ENCODE data around the gene CFAP97D2. TPM values are rescaled to one million over a fixed set of nuclear protein-coding genes. Genes with fewer than 3 reads are reported as not detected.

The CFAP97D2 gene
- total and polyA plus RNA-seq, 2 donors (not counting 3 experiments of a cell fraction or from before 2014, with no cell fraction given) = not detected

- H3K4me1 ChIP-seq (ENCODE audit: control insufficient read depth, extremely low read depth, insufficient read depth, low read length) = no peaks in the 10 kb centered on the region
- no peak for TF ChIP-seq POLR2AphosphoS5 (IDR thresholded peaks at IDR 0.05; ENCODE audit: insufficient read depth, low read depth, low read length)
- H3K27me3 ChIP-seq (ENCODE audit: control insufficient read depth in 2 of 2, insufficient read depth in 2 of 2, low read length in 2 of 2) = peaks cover 0 to 3% of the 10 kb centered on the region in 2 experiments
- no peak for DNase-seq (ENCODE audit: low read depth, low spot score)
- dilution Hi-C loops (cut with MboI; ENCODE audit: extremely low pct_ligation_motif_present, low sequenced_read_pairs) = no loop called here
- H3K9me3 ChIP-seq (replicated peaks; ENCODE audit: control insufficient read depth, insufficient read depth, low read length) = no peaks in the 10 kb centered on the region
- H3K9ac ChIP-seq (replicated peaks; ENCODE audit: extremely low read depth, insufficient read depth, low read length) = no peak overlapping the region
- H3K27ac ChIP-seq (ENCODE audit: insufficient read depth, low read depth, low read length) = no peak overlapping the region
- no peaks in the 10 kb centered on the region for H3K9me1 ChIP-seq (replicated peaks; ENCODE audit: control insufficient read depth, extremely low read depth, insufficient read depth, low read length)
- no TSS peak for BruUV-seq (replicated peaks)
- FAIRE-seq = no peak
- ChIA-PET CTCF (interaction anchor here (1.0 to 1.4 kb wide), 2 partner anchors 66 to 80 kb away, joined by 4 to 6 read pairs; no protein-coding TSS in a partner anchor), POLR2A (no interaction called here)
- no peaks in the 10 kb centered on the region for H4K20me1 ChIP-seq (replicated peaks; ENCODE audit: control insufficient read depth, extremely low read depth, insufficient read depth, low read length)
- H2AFZ ChIP-seq (ENCODE audit: low read depth, low read length) = no peak overlapping the region
- H3K4me3 ChIP-seq (replicated peaks in 1 of 3; ENCODE audit: insufficient read depth in 1 of 3, low read depth in 1 of 3, low read length in 3 of 3) = no peak overlapping the region
- no peaks in the 10 kb centered on the region for H3K79me2 ChIP-seq (ENCODE audit: control insufficient read depth, insufficient read depth, low read length)
- intact Hi-C loops (cut with micrococcal nuclease) = no loop called here
- H3K4me2 ChIP-seq (ENCODE audit: insufficient read depth, low read length) = no peak overlapping the region
- H3K36me3 ChIP-seq (ENCODE audit: control insufficient read depth in 2 of 2, extremely low read depth in 1 of 2, insufficient read depth in 2 of 2, low read length in 2 of 2) = no peaks in the 10 kb centered on the region
These were observed 32.9 kb upstream of the CFAP97D2 start for GRCh38 chr13:114146173-114146572.

GRCh38 chr13:114146629-114147028 is 32.4 kb upstream of the CFAP97D2 start:
- H3K27ac ChIP-seq (ENCODE audit: insufficient read depth, low read depth, low read length) = no peak overlapping the region
- POLR2A ChIA-PET = no interaction called here
- TF ChIP-seq CTCF (IDR thresholded peaks at IDR 0.05; ENCODE audit: extremely low read depth in 1 of 2, insufficient read depth in 1 of 2, low read depth in 1 of 2, low read length in 2 of 2) (peak in 1 of 2 donors; percentile 34), MYC (IDR thresholded peaks at IDR 0.05; ENCODE audit: low read depth, low read length) (no peak)

More at GRCh38 chr13:114146629-114147028, 32.4 kb upstream of the CFAP97D2 start:
- no peak overlapping the region for H3K4me3 ChIP-seq (replicated peaks in 1 of 3; ENCODE audit: insufficient read depth in 1 of 3, low read depth in 1 of 3, low read length in 3 of 3)
- no peak overlapping the region for H3K9ac ChIP-seq (replicated peaks; ENCODE audit: extremely low read depth, insufficient read depth, low read length)
- intact Hi-C loops (cut with micrococcal nuclease) = no loop called here
- dilution Hi-C loops (cut with MboI; ENCODE audit: extremely low pct_ligation_motif_present, low sequenced_read_pairs) = no loop called here
- FAIRE-seq = no peak
- no peaks in the 10 kb centered on the region for H3K9me1 ChIP-seq (replicated peaks; ENCODE audit: control insufficient read depth, extremely low read depth, insufficient read depth, low read length)
- CTCF ChIA-PET = interaction anchor here (1.0 to 1.4 kb wide), 2 partner anchors 65 to 80 kb away, joined by 4 to 6 read pairs; no protein-coding TSS in a partner anchor
- H4K20me1 ChIP-seq (replicated peaks; ENCODE audit: control insufficient read depth, extremely low read depth, insufficient read depth, low read length) = no peaks in the 10 kb centered on the region
- H3K27me3 ChIP-seq (ENCODE audit: control insufficient read depth in 2 of 2, insufficient read depth in 2 of 2, low read length in 2 of 2) = peaks cover 0 to 3% of the 10 kb centered on the region in 2 experiments
- H2AFZ ChIP-seq (ENCODE audit: low read depth, low read length) = no peak overlapping the region
- no peaks in the 10 kb centered on the region for H3K36me3 ChIP-seq (ENCODE audit: control insufficient read depth in 2 of 2, extremely low read depth in 1 of 2, insufficient read depth in 2 of 2, low read length in 2 of 2)
- DNase-seq (ENCODE audit: low read depth, low spot score) = no peak
- H3K9me3 ChIP-seq (replicated peaks; ENCODE audit: control insufficient read depth, insufficient read depth, low read length) = no peaks in the 10 kb centered on the region
- no peaks in the 10 kb centered on the region for H3K79me2 ChIP-seq (ENCODE audit: control insufficient read depth, insufficient read depth, low read length)
- BruUV-seq (replicated peaks) = no TSS peak
- no peaks in the 10 kb centered on the region for H3K4me1 ChIP-seq (ENCODE audit: control insufficient read depth, extremely low read depth, insufficient read depth, low read length)
- H3K4me2 ChIP-seq (ENCODE audit: insufficient read depth, low read length) = no peak overlapping the region

Measured in endothelial cell of umbilical vein (primary cell).